Measurements from ENCODE around the gene BSPRY. TPM values are rescaled to one million over a fixed set of nuclear protein-coding genes. Genes with fewer than 3 reads are reported as not detected.

BSPRY gene
- total and polyA plus RNA-seq, 2 of the 13 experiments (the other 11 are each of a cell fraction or from before 2014, with no cell fraction given) = 0.09 to 0.26 TPM

DNA sequence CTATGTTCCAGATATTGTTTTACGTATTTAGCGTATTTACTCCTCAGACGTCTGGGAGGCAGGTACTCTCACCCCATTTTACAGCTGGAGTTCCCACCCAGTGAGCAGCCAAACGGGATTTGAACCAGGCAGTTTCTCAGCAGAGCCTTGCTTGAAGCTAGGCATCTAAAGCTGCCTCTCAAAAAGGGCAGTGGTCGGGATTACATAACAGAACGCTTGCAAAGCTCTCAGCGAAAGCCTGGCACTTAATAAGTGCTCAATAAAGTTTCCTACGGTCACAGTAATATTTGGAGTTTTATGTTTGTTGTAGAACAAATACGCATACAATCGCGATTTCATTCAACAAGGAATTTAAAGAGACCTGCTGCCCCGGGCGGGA lies 286 bp upstream of the BSPRY start:
- Histone ChIP-seq H3K36me3 (replicated peaks in 1 of 2; ENCODE audit: control insufficient read depth in 1 of 2, insufficient read depth in 2 of 2, low read length in 2 of 2) (no peaks in the 10 kb centered on the region), H3K79me2 (ENCODE audit: insufficient read depth, low read length) (no peaks in the 10 kb centered on the region), H3K27me3 (ENCODE audit: control insufficient read depth in 1 of 2, insufficient read depth in 2 of 2, low read length in 2 of 2) (peaks cover 0 to 32% of the 10 kb centered on the region in 2 experiments; a peak in 3 of 5 replicates), H3K27ac (ENCODE audit: extremely low read length, insufficient read depth, low read length) (no peak overlapping the region), H3K4me1 (ENCODE audit: insufficient read depth, low read length) (peaks cover 46% of the 10 kb centered on the region), H4K20me1 (ENCODE audit: insufficient read depth, low read length) (no peaks in the 10 kb centered on the region), H3K9me3 (ENCODE audit: low read length) (no peaks in the 10 kb centered on the region), H2AFZ (ENCODE audit: low read length) (no peak overlapping the region), H3K4me3 (replicated peaks in 1 of 3; ENCODE audit: insufficient read depth in 1 of 3, low read depth in 2 of 3, low read length in 3 of 3) (peak overlapping the region in 2 of 3 experiments; percentile 19 to 73; a peak in 2 of 6 replicates), H3K4me2 (ENCODE audit: low read depth, low read length) (peak overlapping the region; percentile 87), H3K9ac (ENCODE audit: insufficient read depth, low read depth, low read length) (no peak overlapping the region)
- no peak for TF ChIP-seq CCAR2 (optimal IDR thresholded peaks at IDR 0.05; ENCODE audit: low read depth, low read length)
- TF ChIP-seq ZNF34 (CRISPR knock-in tag; IDR thresholded peaks at IDR 0.05; ENCODE audit: borderline replicate concordance) = no peak
- peak; percentile 51; the same call in 1 of the 2 replicates for TF ChIP-seq ZMYM3 (CRISPR knock-in tag; IDR thresholded peaks at IDR 0.05)
- peak; percentile 24; the same call in 1 of the 2 replicates for TF ChIP-seq EZH2 (conservative IDR thresholded peaks at IDR 0.05; ENCODE audit: low read depth, low read length)
- no peak for ATAC-seq
- BruUV-seq (replicated peaks) = no TSS peak
- WGBS (ENCODE audit: low lambda C conversion rate) = 27% methylated on average over 8 of the region's 13 CpGs
- no peak for FAIRE-seq
- in situ Hi-C loops (cut with HindIII; ENCODE audit: extremely low pct_ligation_motif_present, low pct_unique_long_range_greater_than_20kb) = no loop called here
- intact Hi-C loops (cut with micrococcal nuclease; ENCODE audit: unreplicated experiment) = loop anchor here (5.0 kb wide), 1 partner anchor 37 kb away; no protein-coding TSS in a partner anchor
- ChIA-PET CTCF (ENCODE audit: low intra/inter-chr PET ratio, low total read pairs) (no interaction called here), POLR2A (interaction anchor here (2.7 to 2.9 kb wide), 2 partner anchors 9 to 74 kb away, joined by 9 to 14 read pairs; partner anchors contain the start of genes CDC26, PRPF4 and WDR31)
- DNase-seq (ENCODE audit: low spot score) = no peak

GRCh38 chr9:113350107-113350661 lies 843 bp downstream of the BSPRY start:
- Histone ChIP-seq H3K4me2 (ENCODE audit: low read depth, low read length) (peak overlapping the region; percentile 87), H3K4me1 (ENCODE audit: insufficient read depth, low read length) (peaks cover 41% of the 10 kb centered on the region), H3K9ac (ENCODE audit: insufficient read depth, low read depth, low read length) (no peak overlapping the region), H4K20me1 (ENCODE audit: insufficient read depth, low read length) (no peaks in the 10 kb centered on the region), H3K4me3 (replicated peaks in 1 of 3; ENCODE audit: insufficient read depth in 1 of 3, low read depth in 2 of 3, low read length in 3 of 3) (peak overlapping the region; percentile 26 to 73 (median 42); a peak in 3 of 6 replicates), H3K27ac (ENCODE audit: extremely low read length, insufficient read depth, low read length) (no peak overlapping the region), H3K36me3 (replicated peaks in 1 of 2; ENCODE audit: control insufficient read depth in 1 of 2, insufficient read depth in 2 of 2, low read length in 2 of 2) (no peaks in the 10 kb centered on the region), H3K79me2 (ENCODE audit: insufficient read depth, low read length) (no peaks in the 10 kb centered on the region), H3K27me3 (ENCODE audit: control insufficient read depth in 1 of 2, insufficient read depth in 2 of 2, low read length in 2 of 2) (peaks cover 0 to 32% of the 10 kb centered on the region in 2 experiments; a peak in 3 of 5 replicates), H2AFZ (ENCODE audit: low read length) (no peak overlapping the region), H3K9me3 (ENCODE audit: low read length) (no peaks in the 10 kb centered on the region)
- POLR2A ChIA-PET = interaction anchor here (0.6 to 2.9 kb wide), 5 partner anchors 10 to 251 kb away, joined by 3 to 14 read pairs (median 5); partner anchors contain the start of genes C9orf43, CDC26, POLE3 and PRPF4
- intact Hi-C loops (cut with micrococcal nuclease; ENCODE audit: unreplicated experiment) (no loop called here), in situ Hi-C loops (cut with HindIII; ENCODE audit: extremely low pct_ligation_motif_present, low pct_unique_long_range_greater_than_20kb) (loop anchor here (5.0 kb wide), 1 partner anchor 52 kb away; the partner anchor contains the start of gene ALAD)
- no TSS peak for BruUV-seq (replicated peaks)
- ATAC-seq (no peak), DNase-seq (ENCODE audit: low spot score) (no peak), FAIRE-seq (no peak)
- 27% methylated on average over 14 of the region's 14 CpGs for WGBS (ENCODE audit: low lambda C conversion rate)
- CTCF ChIA-PET (ENCODE audit: low intra/inter-chr PET ratio, low total read pairs) = no interaction called here
- TF ChIP-seq ZNF354B (CRISPR knock-in tag; IDR thresholded peaks at IDR 0.05) = no peak
- TF ChIP-seq ZNF878 (CRISPR knock-in tag; IDR thresholded peaks at IDR 0.05) = 0 out of 2 replicates have a peak, but pooled peaks have one; percentile 28
- no peak for TF ChIP-seq IRF2 (CRISPR knock-in tag; IDR thresholded peaks at IDR 0.05)
- TF ChIP-seq TSC22D2 (CRISPR knock-in tag; IDR thresholded peaks at IDR 0.05; ENCODE audit: borderline replicate concordance) = no peak
- 0 out of 2 replicates have a peak, but pooled peaks have one; percentile 14 for TF ChIP-seq SALL1 (CRISPR knock-in tag; IDR thresholded peaks at IDR 0.05)
- no peak for TF ChIP-seq KMT2B (CRISPR knock-in tag; IDR thresholded peaks at IDR 0.05)
- no peak for TF ChIP-seq MAFF (IDR thresholded peaks at IDR 0.05; ENCODE audit: low read depth, low read length)
- no peak for TF ChIP-seq ZNF224 (CRISPR knock-in tag; IDR thresholded peaks at IDR 0.05)
